GM19397 (cell line): ENCODE measurements around the gene RCN2.
A peak's percentile ranks its signal among the peaks of the same experiment; 100 is the strongest.

Source experiments
- ATAC-seq: cut with Tn5 transposase; IDR thresholded peaks from one replicate; pipeline ENCODE4 v1.9.1; 2021; ENCODE audit warnings: mild to moderate bottlenecking, moderate library complexity; ENCODE audit not compliant: unreplicated experiment

RCN2 gene

GRCh38 chr15:76973362-76973743, 41.8 kb downstream of the RCN2 start:
- ATAC-seq: no peak

GRCh38 chr15:76973906-76974305, 42.4 kb downstream of the RCN2 start:
- ATAC-seq: no peak

GRCh38 chr15:76974456-76975036, 43.0 kb downstream of the RCN2 start:
- no peak for ATAC-seq

- no peak for ATAC-seq
These were observed 44.6 kb downstream of the RCN2 start for GRCh38 chr15:76976141-76976540.

GRCh38 chr15:76976572-76977270, 45.2 kb downstream of the RCN2 start:
- ATAC-seq: no peak

- no peak for ATAC-seq
These were observed 47.2 kb downstream of the RCN2 start for GRCh38 chr15:76978522-76979330.

GRCh38 chr15:76979331-76979925, 47.9 kb downstream of the RCN2 start:
- no peak for ATAC-seq

- no peak for ATAC-seq
These were observed 48.5 kb downstream of the RCN2 start for GRCh38 chr15:76979996-76980520.

- no peak for ATAC-seq
These were observed 50.8 kb downstream of the RCN2 start for GRCh38 chr15:76982356-76982755.

- ATAC-seq: no peak
These were observed 51.2 kb downstream of the RCN2 start for GRCh38 chr15:76982756-76983155.

GRCh38 chr15:76983590-76984375, 52.2 kb downstream of the RCN2 start:
- no peak for ATAC-seq

- no peak for ATAC-seq
These were observed 55.2 kb downstream of the RCN2 start for GRCh38 chr15:76986743-76987142.

GRCh38 chr15:76987276-76987675, 55.7 kb downstream of the RCN2 start:
- ATAC-seq: no peak

- ATAC-seq: peak; percentile 59
These were observed 56.6 kb downstream of the RCN2 start for GRCh38 chr15:76987896-76988860.

GRCh38 chr15:76988867-76989780, 57.6 kb downstream of the RCN2 start:
- no peak for ATAC-seq

GRCh38 chr15:76991048-76991447, 59.5 kb downstream of the RCN2 start:
- ATAC-seq: no peak

GRCh38 chr15:76991741-76992645, 60.4 kb downstream of the RCN2 start:
- ATAC-seq: no peak
